ENCODE measurements around the gene GJB1.

DNA sequence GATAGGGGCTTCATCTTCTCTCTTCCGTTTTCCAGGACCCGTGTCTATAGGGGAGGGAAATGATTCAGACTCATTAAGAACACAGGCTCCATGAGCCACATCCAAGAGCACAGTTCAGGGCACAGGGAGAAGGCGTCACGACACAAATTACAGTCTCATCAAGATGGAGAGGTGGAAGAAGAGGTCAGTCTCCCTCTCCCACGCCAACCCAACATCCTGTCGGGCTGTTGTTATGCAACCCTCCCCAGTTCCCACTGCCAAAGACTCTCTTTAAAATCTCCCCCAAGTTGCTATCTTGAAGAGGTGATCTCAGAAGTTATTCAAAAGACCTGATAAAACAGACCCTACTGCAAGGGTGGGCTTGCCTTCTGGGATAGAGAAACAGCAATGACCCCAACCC, 18.3 kb downstream of the GJB1 start:
- no peak for TF ChIP-seq POLR2A (IDR thresholded peaks at IDR 0.05; ENCODE audit: extremely low read depth, insufficient read length)
- TF ChIP-seq, protein P1, sequence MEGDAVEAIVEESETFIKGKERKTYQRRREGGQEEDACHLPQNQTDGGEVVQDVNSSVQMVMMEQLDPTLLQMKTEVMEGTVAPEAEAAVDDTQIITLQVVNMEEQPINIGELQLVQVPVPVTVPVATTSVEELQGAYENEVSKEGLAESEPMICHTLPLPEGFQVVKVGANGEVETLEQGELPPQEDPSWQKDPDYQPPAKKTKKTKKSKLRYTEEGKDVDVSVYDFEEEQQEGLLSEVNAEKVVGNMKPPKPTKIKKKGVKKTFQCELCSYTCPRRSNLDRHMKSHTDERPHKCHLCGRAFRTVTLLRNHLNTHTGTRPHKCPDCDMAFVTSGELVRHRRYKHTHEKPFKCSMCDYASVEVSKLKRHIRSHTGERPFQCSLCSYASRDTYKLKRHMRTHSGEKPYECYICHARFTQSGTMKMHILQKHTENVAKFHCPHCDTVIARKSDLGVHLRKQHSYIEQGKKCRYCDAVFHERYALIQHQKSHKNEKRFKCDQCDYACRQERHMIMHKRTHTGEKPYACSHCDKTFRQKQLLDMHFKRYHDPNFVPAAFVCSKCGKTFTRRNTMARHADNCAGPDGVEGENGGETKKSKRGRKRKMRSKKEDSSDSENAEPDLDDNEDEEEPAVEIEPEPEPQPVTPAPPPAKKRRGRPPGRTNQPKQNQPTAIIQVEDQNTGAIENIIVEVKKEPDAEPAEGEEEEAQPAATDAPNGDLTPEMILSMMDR (IDR thresholded peaks at IDR 0.05; ENCODE audit: low read depth, low read length) = no peak
